GM21529 (cell line): Measurements from ENCODE around the gene TMIGD3.
A peak's percentile ranks its signal among the peaks of the same experiment; 100 is the strongest.

Experiments used
- ATAC-seq: cut with Tn5 transposase; IDR thresholded peaks from one replicate; pipeline ENCODE4 v1.9.1; 2021; ENCODE audit not compliant: unreplicated experiment

TMIGD3 gene

GRCh38 chr1:111476214-111476613 lies 27.2 kb downstream of the TMIGD3 start:
- no peak for ATAC-seq

- no peak for ATAC-seq
These were observed 27.7 kb downstream of the TMIGD3 start for GRCh38 chr1:111475701-111476100.

- ATAC-seq = no peak
These were observed 28.9 kb downstream of the TMIGD3 start for GRCh38 chr1:111474521-111474920.

GRCh38 chr1:111474106-111474505 lies 29.3 kb downstream of the TMIGD3 start:
- ATAC-seq = no peak

- ATAC-seq = no peak
These were observed 31.9 kb downstream of the TMIGD3 start for GRCh38 chr1:111471538-111471937.

GRCh38 chr1:111471012-111471411 lies 32.4 kb downstream of the TMIGD3 start:
- ATAC-seq = peak; percentile 62

GRCh38 chr1:111470596-111470995 lies 32.8 kb downstream of the TMIGD3 start:
- no peak for ATAC-seq

GRCh38 chr1:111469539-111469938 lies 33.9 kb downstream of the TMIGD3 start:
- no peak for ATAC-seq

- no peak for ATAC-seq
These were observed 34.7 kb downstream of the TMIGD3 start for GRCh38 chr1:111468717-111469100.

- ATAC-seq = no peak
These were observed 35.3 kb downstream of the TMIGD3 start for GRCh38 chr1:111467865-111468716.

- ATAC-seq = no peak
These were observed 37.0 kb downstream of the TMIGD3 start for GRCh38 chr1:111466480-111466879.

GRCh38 chr1:111465754-111466153 lies 37.7 kb downstream of the TMIGD3 start:
- ATAC-seq = no peak

- ATAC-seq = no peak
These were observed 40.3 kb downstream of the TMIGD3 start for GRCh38 chr1:111463029-111463683.

- no peak for ATAC-seq
These were observed 40.9 kb downstream of the TMIGD3 start for GRCh38 chr1:111462370-111463028.

GRCh38 chr1:111461765-111462164 lies 41.7 kb downstream of the TMIGD3 start:
- no peak for ATAC-seq

- no peak for ATAC-seq
These were observed 47.8 kb downstream of the TMIGD3 start for GRCh38 chr1:111455642-111456031.

- peak; percentile 58 for ATAC-seq
These were observed 48.4 kb downstream of the TMIGD3 start for GRCh38 chr1:111454859-111455641.

- no peak for ATAC-seq
These were observed 49.7 kb downstream of the TMIGD3 start for GRCh38 chr1:111453706-111454105.

- ATAC-seq = no peak
These were observed 50.9 kb downstream of the TMIGD3 start for GRCh38 chr1:111452581-111452980.

GRCh38 chr1:111450185-111450584 lies 53.2 kb downstream of the TMIGD3 start:
- ATAC-seq = no peak

GRCh38 chr1:111449703-111450017 lies 53.8 kb downstream of the TMIGD3 start:
- no peak for ATAC-seq
